ENCODE results near the gene LAGE3. TPM values are rescaled to one million over a fixed set of nuclear protein-coding genes. Genes with fewer than 3 reads are reported as not detected.

Gene LAGE3
- total RNA-seq, 3 donors from 2014 or later: 10.7 to 18.5 (median 13.9) TPM

GRCh38 chrX:154466907-154467306 lies 12.2 kb downstream of the LAGE3 start:
- DNase-seq: no peak
- intact Hi-C loops (cut with DNase I, micrococcal nuclease): no loop called here
- Histone ChIP-seq H3K4me1 (ENCODE audit: low read depth) (no peaks in the 10 kb centered on the region), H3K36me3 (ENCODE audit: low read depth) (no peaks in the 10 kb centered on the region), H3K4me3 (no peak overlapping the region), H3K9me3 (no peaks in the 10 kb centered on the region)
- no peak for ATAC-seq
- TF ChIP-seq, protein P1, sequence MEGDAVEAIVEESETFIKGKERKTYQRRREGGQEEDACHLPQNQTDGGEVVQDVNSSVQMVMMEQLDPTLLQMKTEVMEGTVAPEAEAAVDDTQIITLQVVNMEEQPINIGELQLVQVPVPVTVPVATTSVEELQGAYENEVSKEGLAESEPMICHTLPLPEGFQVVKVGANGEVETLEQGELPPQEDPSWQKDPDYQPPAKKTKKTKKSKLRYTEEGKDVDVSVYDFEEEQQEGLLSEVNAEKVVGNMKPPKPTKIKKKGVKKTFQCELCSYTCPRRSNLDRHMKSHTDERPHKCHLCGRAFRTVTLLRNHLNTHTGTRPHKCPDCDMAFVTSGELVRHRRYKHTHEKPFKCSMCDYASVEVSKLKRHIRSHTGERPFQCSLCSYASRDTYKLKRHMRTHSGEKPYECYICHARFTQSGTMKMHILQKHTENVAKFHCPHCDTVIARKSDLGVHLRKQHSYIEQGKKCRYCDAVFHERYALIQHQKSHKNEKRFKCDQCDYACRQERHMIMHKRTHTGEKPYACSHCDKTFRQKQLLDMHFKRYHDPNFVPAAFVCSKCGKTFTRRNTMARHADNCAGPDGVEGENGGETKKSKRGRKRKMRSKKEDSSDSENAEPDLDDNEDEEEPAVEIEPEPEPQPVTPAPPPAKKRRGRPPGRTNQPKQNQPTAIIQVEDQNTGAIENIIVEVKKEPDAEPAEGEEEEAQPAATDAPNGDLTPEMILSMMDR (IDR thresholded peaks at IDR 0.05): no peak

DNA sequence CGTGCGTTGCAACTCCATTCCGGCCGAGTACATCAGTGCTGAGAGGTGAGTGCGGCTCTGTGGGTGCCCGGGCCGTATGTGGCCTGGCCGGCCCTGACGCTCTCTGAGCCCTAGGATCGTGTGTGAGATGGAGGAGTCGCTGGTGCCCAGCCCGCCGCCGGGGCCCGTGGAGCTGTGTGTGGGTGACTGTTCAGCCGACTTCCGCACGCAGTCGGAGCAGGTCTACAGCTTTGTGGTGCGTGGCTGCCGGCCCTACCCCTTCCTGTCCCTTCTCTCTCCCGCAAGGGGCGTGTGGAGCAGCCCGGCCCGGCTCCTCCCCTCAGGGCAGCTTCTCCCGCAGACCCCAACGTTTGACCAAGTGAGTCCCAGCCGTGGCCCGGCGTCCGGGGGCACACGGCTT lies 13.0 kb downstream of the LAGE3 start:
- Histone ChIP-seq H3K4me1 (ENCODE audit: low read depth) (no peaks in the 10 kb centered on the region), H3K4me3 (no peak overlapping the region), H3K36me3 (ENCODE audit: low read depth) (no peaks in the 10 kb centered on the region), H3K9me3 (no peaks in the 10 kb centered on the region)
- DNase-seq (no peak), ATAC-seq (no peak)
- TF ChIP-seq, protein P1 (IDR thresholded peaks at IDR 0.05): no peak
- intact Hi-C loops (cut with DNase I, micrococcal nuclease): no loop called here

DNA sequence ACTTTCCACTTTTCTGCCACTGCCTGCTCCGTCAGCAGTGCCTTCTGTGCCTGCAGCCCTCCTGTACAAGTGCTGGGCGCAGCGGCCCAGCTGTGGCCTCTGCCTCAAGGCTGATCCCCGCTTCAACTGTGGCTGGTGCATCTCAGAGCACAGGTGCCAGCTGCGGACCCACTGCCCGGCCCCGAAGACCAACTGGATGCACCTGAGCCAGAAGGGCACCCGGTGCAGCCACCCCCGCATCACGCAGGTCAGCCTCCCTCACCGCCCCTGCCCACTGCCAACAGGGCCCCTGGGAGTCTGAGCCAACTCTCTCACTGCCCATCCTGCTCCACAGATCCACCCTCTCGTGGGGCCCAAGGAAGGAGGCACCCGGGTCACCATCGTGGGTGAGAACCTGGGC lies 13.5 kb downstream of the LAGE3 start:
- ATAC-seq (no peak), DNase-seq (no peak)
- Histone ChIP-seq H3K36me3 (ENCODE audit: low read depth) (no peaks in the 10 kb centered on the region), H3K4me1 (ENCODE audit: low read depth) (no peaks in the 10 kb centered on the region), H3K4me3 (no peak overlapping the region), H3K9me3 (no peaks in the 10 kb centered on the region)
- intact Hi-C loops (cut with DNase I, micrococcal nuclease): no loop called here
- TF ChIP-seq, protein P1 (IDR thresholded peaks at IDR 0.05): no peak

DNA sequence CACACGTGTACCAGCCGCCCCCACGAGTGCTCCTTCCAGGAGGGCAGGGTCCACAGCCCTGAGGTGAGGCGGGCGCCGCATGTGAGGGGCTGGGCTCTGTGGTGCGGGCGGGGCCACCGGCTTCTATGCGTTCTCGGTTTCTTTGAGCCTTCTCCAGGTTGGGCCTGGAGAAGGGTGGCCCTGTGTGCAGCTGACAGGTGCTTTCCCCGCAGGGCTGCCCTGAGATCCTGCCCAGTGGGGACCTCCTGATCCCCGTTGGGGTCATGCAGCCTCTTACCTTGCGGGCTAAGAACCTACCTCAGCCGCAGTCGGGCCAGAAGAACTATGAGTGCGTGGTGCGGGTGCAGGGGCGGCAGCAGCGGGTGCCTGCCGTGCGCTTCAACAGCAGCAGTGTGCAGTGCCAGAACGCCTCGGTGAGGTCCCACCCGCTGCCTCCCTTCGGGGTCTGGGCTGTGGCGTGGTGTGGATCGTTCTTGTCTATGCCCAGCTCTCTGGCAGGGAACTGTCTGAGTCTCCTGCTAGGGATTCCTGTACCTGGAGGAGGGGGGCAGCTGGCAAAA lies 14.2 kb downstream of the LAGE3 start:
- no peaks in the 10 kb centered on the region for H3K4me1 ChIP-seq (ENCODE audit: low read depth)
- TF ChIP-seq, protein P1 (IDR thresholded peaks at IDR 0.05): no peak
- H3K4me3 ChIP-seq: no peak overlapping the region
- no peaks in the 10 kb centered on the region for H3K36me3 ChIP-seq (ENCODE audit: low read depth)
- ATAC-seq (no peak), DNase-seq (no peak)
- intact Hi-C loops (cut with DNase I, micrococcal nuclease): no loop called here
- H3K9me3 ChIP-seq: no peaks in the 10 kb centered on the region

DNA sequence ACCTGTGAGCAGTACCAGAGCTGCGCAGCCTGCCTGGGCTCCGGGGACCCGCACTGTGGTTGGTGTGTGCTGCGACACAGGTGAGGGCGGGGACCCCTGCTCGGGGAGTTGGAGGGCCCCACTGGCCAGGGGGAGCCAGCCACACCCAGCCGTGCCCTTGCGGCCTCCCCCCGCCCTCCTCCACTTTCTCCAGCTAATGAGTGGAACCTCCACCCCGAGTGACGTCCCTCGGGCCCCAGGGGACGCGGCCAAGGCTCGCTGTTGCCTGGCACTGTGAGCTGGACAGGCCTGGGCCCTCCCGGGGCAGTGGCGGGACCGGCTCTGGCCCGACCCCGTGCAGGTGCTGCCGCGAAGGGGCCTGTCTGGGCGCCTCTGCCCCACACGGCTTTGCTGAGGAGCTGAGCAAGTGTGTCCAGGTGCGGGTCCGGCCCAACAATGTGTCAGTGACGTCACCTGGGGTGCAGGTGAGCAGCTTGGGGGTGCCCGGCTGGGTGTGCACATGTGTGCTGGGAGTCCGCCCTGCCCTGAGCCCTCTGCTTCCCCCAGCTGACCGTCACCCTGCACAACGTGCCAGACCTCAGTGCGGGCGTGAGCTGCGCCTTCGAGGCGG lies 15.4 kb downstream of the LAGE3 start:
- DNase-seq: no peak
- H3K9me3 ChIP-seq: no peaks in the 10 kb centered on the region
- no peaks in the 10 kb centered on the region for H3K36me3 ChIP-seq (ENCODE audit: low read depth)
- no peak overlapping the region for H3K4me3 ChIP-seq
- TF ChIP-seq, protein P1 (IDR thresholded peaks at IDR 0.05): no peak
- H3K4me1 ChIP-seq (ENCODE audit: low read depth): no peaks in the 10 kb centered on the region
- intact Hi-C loops (cut with DNase I, micrococcal nuclease): no loop called here
- ATAC-seq: no peak
